Osteoblast (primary cell): ENCODE data around the gene GPRC5D. TPM values are rescaled to one million over a fixed set of nuclear protein-coding genes. Genes with fewer than 3 reads are reported as not detected.

ENCODE experiments used
- DNase-seq: peaks from one replicate; pipeline ENCODE4 v3.0.0; 2011; ENCODE audit warnings: low spot score, mixed read lengths; ENCODE audit not compliant: insufficient read length; ENCODE audit errors: missing footprints
- H2AFZ ChIP-seq: 2 replicates; pipeline ENCODE4 v1.6.0; 2011; ENCODE audit warnings: mild to moderate bottlenecking, low read length
- H3K27ac ChIP-seq: 2 replicates; pipeline ENCODE4 v1.5.1; 2011; ENCODE audit warnings: mild to moderate bottlenecking, low read depth, low read length, moderate library complexity
- H3K27me3 ChIP-seq: 2 replicates; pipeline ENCODE4 v1.6.0; 2012; ENCODE audit warnings: mild to moderate bottlenecking, control low read depth, inconsistent platforms, low read length, moderate library complexity; ENCODE audit not compliant: insufficient read depth
- H3K36me3 ChIP-seq: 2 replicates; pipeline ENCODE4 v1.5.1; 2011; ENCODE audit warnings: mild to moderate bottlenecking, low read length, control low read depth, moderate library complexity; ENCODE audit not compliant: insufficient read depth
- H3K4me1 ChIP-seq: 2 replicates; pipeline ENCODE4 v1.5.1; 2011; ENCODE audit warnings: mild to moderate bottlenecking, low read length, control low read depth, moderate library complexity; ENCODE audit not compliant: insufficient read depth
- H3K4me2 ChIP-seq: 2 replicates; pipeline ENCODE4 v1.6.0; 2011; ENCODE audit warnings: mild to moderate bottlenecking, low read length; ENCODE audit not compliant: insufficient read depth
- H3K4me3 ChIP-seq: fragments of 200-600 bp; sonication (generic); 3 replicates; pipeline ENCODE4 v1.5.1; 2012; ENCODE audit warnings: mild to moderate bottlenecking, low read length, inconsistent platforms; ENCODE audit not compliant: insufficient read depth
- H3K79me2 ChIP-seq: 2 replicates; pipeline ENCODE4 v1.6.0; 2012; ENCODE audit warnings: mild to moderate bottlenecking, low read length, control low read depth, inconsistent platforms; ENCODE audit not compliant: insufficient read depth
- H3K9me3 ChIP-seq: 2 replicates; pipeline ENCODE4 v1.5.1; 2011; ENCODE audit warnings: low read depth, low read length, control low read depth
- H4K20me1 ChIP-seq: 2 replicates; pipeline ENCODE4 v1.6.0; 2012; ENCODE audit warnings: mild to moderate bottlenecking, low read length, control low read depth; ENCODE audit not compliant: insufficient read depth
- total RNA-seq: library from RNA; depleted of rRNA; stranded (reverse); fragments of >200 nt; gene quantifications from 2 replicates; pipeline ENCODE4 v1.2.3, GENCODE V29; 2012
- TF ChIP-seq, protein P1 (sequence below): IDR thresholded peaks from 2 replicates; pipeline ENCODE4 v1.5.1; 2011; ENCODE audit warnings: mild to moderate bottlenecking, low read depth, low read length, moderate library complexity; ENCODE audit errors: extremely low read depth

Gene GPRC5D
- total RNA-seq, 1 donor: not detected

- H4K20me1 ChIP-seq: no peaks in the 10 kb centered on the region
- H2AFZ ChIP-seq: no peak overlapping the region
- TF ChIP-seq, protein P1, sequence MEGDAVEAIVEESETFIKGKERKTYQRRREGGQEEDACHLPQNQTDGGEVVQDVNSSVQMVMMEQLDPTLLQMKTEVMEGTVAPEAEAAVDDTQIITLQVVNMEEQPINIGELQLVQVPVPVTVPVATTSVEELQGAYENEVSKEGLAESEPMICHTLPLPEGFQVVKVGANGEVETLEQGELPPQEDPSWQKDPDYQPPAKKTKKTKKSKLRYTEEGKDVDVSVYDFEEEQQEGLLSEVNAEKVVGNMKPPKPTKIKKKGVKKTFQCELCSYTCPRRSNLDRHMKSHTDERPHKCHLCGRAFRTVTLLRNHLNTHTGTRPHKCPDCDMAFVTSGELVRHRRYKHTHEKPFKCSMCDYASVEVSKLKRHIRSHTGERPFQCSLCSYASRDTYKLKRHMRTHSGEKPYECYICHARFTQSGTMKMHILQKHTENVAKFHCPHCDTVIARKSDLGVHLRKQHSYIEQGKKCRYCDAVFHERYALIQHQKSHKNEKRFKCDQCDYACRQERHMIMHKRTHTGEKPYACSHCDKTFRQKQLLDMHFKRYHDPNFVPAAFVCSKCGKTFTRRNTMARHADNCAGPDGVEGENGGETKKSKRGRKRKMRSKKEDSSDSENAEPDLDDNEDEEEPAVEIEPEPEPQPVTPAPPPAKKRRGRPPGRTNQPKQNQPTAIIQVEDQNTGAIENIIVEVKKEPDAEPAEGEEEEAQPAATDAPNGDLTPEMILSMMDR: no peak
- H3K9me3 ChIP-seq: no peaks in the 10 kb centered on the region
- no peak overlapping the region for H3K4me2 ChIP-seq
- H3K4me3 ChIP-seq: no peak overlapping the region
- no peak overlapping the region for H3K27ac ChIP-seq
- DNase-seq: no peak
- no peaks in the 10 kb centered on the region for H3K27me3 ChIP-seq
- peaks cover 12% of the 10 kb centered on the region for H3K4me1 ChIP-seq
- no peaks in the 10 kb centered on the region for H3K36me3 ChIP-seq
- H3K79me2 ChIP-seq: no peaks in the 10 kb centered on the region
These were observed 12.1 kb downstream of the GPRC5D start for GRCh38 chr12:12939888-12940287.

GRCh38 chr12:12938541-12938940 lies 13.4 kb downstream of the GPRC5D start:
- H3K4me1 ChIP-seq: peaks cover 5% of the 10 kb centered on the region
- H4K20me1 ChIP-seq: no peaks in the 10 kb centered on the region
- no peak overlapping the region for H3K4me3 ChIP-seq
- no peaks in the 10 kb centered on the region for H3K79me2 ChIP-seq
- no peak overlapping the region for H2AFZ ChIP-seq
- H3K27me3 ChIP-seq: no peaks in the 10 kb centered on the region
- H3K9me3 ChIP-seq: no peaks in the 10 kb centered on the region
- H3K27ac ChIP-seq: no peak overlapping the region
- no peaks in the 10 kb centered on the region for H3K36me3 ChIP-seq
- no peak overlapping the region for H3K4me2 ChIP-seq
- TF ChIP-seq, protein P1: no peak
- DNase-seq: no peak

GRCh38 chr12:12936983-12937491 lies 14.9 kb downstream of the GPRC5D start:
- Histone ChIP-seq H3K9me3 (no peaks in the 10 kb centered on the region), H3K4me3 (no peak overlapping the region), H3K4me1 (no peaks in the 10 kb centered on the region), H3K36me3 (no peaks in the 10 kb centered on the region), H3K27ac (no peak overlapping the region), H2AFZ (no peak overlapping the region), H3K27me3 (no peaks in the 10 kb centered on the region), H3K79me2 (no peaks in the 10 kb centered on the region), H4K20me1 (no peaks in the 10 kb centered on the region), H3K4me2 (no peak overlapping the region)
- TF ChIP-seq, protein P1: no peak
- DNase-seq: no peak

DNA sequence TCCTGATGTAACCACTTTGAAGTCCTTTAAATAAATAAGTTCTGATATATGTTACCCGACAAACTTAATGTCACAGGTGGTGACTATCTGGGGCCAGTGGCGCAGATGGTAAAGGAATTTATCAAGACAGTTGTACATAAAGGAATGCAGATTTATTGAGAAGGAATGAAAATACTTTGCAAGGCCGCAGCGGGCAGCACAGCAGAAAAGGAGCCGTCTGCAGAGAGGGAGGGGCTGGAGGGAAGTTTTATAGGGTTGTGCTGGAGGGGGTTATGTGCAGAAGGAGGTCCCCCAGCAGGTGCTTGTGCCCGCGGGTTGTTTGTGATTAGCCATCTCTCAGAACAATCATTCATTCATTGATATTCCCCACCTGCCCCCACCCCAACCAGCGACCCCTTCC lies 17.4 kb downstream of the GPRC5D start:
- Histone ChIP-seq H3K4me2 (no peak overlapping the region), H3K36me3 (no peaks in the 10 kb centered on the region), H3K27me3 (no peaks in the 10 kb centered on the region), H3K9me3 (no peaks in the 10 kb centered on the region), H4K20me1 (no peaks in the 10 kb centered on the region), H2AFZ (no peak overlapping the region), H3K27ac (no peak overlapping the region), H3K79me2 (no peaks in the 10 kb centered on the region), H3K4me1 (no peaks in the 10 kb centered on the region), H3K4me3 (no peak overlapping the region)
- TF ChIP-seq, protein P1: no peak
- DNase-seq: no peak
